Activated CD4-positive, alpha-beta T cell treated with anti-CD3 and anti-CD28 coated beads for 1 hour (primary cell): ENCODE measurements around the gene TSC2.
"Not testable (repeated sequence)": the region's sequence is repeated elsewhere in the genome, so short reads cannot be mapped to it uniquely, and the experiment has no call there.

Experiments used
- DNase-seq: peaks from one replicate; pipeline ENCODE4 v3.0.0-alpha.2; 2020

TSC2 gene

DNA sequence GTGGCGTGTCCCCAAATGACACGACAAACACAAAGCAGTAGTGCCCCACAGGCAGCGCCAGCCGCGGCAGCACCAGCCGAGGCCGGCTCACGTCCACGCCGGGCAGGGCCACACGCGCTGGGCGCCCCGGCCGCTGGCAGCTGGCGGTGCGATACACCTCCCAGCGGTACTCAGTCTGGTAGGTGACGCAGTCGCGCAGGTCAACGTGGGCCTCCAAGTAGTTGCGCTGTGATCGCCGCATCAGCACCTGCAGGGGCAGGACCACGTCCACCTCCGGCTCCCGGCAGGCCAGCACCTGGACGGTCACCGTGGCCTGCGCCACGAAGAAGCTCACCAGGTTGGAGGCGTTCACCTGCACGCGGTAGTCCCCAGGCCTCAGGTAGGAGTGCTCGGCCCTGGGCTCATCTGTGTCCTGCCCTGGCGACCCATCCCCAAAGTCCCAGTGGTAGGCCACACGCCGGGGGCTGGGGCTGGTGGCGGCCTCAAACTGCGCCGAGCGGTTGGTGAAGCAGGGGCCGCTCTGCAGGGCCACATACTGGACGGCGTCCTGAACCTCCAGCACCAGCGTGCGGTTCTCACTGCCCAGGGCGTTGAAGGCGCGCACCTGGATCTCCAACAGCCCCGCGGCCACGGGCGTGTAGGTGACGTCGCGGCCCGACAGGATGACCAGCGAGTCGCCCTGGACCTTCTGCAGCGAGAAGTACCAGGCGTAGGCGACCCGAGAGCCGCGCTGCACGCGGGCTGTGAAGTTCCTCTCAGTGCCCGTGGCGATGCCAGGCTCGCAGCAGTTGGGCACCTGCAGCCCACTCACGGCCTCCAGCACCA is 60.9 kb downstream of the TSC2 start:
- not testable (repeated sequence) for DNase-seq

DNA sequence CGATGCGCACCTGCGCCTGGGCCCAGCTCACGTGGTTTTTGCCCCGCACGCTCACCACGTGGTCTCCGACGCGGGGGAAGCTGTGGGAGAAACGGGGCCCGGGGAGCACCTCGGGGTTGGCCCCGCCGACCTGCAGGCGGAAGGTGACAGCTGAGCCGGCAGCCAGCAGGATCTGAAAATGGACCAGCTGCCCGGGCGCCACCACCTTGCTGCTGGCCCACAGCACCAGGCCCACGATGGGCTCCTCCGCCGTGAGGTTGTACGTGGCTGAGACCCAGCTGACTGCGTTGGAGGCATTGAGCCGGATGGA is 61.4 kb downstream of the TSC2 start:
- not testable (repeated sequence) for DNase-seq

DNA sequence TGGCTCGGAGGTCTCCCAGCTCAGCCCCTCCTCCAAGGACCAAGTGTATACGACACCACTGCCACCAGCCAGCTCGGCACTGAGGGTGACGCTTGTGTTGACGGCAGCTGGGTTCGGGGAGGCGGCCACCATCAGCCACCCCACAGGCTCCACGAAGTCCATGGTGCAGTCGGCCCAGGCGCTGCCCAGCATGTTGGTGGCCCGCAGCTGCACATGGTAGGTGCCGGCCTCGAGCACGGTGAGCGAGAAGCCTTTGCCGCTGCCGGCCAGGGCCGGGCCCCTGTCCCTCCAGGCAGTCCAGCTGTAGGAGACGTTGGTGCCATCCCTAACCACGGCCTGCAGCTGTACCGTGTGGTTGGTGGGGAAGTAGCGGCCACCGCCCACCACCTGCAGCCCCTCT is 62.1 kb downstream of the TSC2 start:
- DNase-seq: not testable (repeated sequence)

DNA sequence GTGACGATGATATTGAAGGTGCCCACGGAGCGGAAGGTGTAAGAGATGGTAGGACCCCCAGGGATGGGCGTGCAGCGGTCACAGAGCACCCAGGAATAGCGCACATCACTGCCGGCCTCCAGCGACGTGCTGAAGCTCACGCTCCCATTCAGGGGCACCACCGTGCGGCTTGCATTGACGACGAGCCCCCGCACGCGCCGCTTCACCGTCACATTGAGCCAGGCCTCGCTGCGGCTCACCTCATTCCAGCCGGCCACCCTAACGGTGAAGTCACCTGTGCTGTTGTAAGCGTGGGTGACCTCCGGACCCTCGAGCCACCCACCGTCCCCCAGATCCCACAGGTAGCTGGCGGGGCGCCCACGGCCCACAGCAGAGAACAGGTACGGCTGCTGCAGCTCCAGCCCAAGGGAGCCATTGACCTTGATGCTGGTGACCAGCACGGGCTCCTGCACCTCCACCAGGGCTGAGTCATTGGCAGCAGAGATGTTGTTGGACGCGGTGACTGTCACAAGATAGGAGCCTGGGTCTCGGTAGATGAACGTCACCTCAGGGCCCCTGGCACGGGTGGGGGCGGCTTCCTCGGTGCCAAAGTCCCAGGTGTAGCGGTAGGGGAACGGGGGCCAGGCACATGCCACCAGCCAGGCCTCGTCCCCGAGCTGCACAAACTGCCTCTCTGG is 62.7 kb downstream of the TSC2 start:
- not testable (repeated sequence) for DNase-seq

DNA sequence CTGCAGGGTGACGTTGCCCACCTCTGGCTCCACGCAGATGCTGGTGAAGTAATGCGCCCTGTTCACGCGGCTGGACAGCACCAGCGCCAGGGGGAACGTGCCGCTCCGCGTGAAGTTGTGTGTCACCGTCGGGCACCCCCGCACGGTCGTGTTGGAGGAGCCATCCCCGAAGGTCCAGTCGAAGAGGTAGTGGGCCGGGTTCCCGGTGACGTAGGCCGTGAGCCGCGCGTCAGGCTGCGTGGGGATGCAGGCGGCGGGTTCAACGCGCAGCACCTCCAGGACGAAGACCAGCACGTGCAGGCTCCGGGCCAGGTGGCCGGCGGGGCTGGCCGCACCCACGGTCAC is 63.2 kb downstream of the TSC2 start:
- DNase-seq: not testable (repeated sequence)

DNA sequence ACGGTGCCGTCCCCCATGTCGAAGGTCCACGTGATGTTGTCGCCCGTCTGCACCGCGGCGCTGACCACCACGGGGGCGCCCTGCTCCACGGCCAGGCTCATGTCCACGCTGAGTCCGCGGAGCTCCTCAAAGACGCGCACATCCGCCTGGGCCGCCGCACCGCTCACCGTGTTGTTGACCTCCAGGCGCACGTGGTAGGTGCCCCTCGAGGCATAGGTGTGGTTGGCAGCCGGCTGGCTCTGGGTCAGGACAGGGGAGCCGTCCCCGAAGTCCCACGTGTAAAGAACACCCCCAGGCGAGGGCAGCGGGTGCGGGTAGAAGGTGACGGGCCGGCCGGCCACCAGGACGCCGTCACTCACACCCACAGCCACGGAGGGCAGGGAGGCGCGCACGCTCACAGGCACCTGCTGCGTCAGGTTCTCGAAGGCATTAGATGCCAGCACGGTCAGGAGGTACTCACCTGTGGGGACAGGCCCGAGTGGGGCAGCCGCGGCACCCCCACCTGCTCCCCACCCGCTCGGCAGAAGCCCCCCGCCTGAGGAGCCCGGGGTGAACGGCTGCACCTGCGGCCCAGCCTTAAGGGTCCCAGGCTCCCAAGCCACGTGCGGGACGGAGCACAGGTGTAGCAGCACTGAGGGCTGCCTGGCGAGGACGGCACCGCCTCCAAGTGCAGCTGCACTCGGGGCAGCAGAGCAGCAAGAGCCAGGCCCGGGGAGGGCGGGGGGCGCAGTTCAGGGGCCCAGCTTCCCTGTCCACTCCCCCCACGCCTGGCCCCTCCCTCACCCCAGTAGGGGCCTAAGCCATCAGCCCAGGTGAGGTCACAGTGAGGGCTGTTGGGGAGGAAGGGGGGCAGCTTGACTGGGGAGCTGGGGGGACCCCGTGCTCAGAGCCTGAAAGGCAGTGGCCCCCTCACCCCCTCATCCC is 63.9 kb downstream of the TSC2 start:
- DNase-seq: not testable (repeated sequence)

DNA sequence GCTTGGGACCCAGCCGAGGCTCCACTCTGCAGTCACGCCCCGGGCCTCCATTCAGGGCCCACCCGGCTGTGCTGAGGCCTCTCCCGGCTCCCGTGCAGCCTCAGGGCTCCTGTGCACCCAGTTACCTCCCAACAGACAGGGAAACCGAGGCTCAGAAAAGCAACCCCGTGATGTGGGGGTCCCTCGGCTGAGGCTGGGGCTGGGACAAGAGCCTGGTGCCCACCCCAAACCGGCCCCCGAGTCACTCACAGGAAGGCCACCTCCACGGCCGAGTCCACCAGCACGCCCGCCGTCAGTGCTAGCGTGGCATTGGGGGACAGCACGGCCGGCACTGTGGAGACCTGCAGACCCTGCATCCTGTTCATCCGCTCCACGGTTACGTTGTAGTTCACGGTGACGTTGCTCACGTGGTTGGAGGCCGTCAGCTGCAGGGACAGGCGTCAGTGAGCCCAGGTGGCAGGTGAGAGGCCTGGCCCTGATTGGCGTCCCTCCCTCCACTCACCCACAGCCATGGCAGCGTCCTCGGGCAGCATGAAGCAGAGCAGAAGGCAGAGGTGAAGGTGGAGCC is 64.8 kb downstream of the TSC2 start:
- DNase-seq: not testable (repeated sequence)

DNA sequence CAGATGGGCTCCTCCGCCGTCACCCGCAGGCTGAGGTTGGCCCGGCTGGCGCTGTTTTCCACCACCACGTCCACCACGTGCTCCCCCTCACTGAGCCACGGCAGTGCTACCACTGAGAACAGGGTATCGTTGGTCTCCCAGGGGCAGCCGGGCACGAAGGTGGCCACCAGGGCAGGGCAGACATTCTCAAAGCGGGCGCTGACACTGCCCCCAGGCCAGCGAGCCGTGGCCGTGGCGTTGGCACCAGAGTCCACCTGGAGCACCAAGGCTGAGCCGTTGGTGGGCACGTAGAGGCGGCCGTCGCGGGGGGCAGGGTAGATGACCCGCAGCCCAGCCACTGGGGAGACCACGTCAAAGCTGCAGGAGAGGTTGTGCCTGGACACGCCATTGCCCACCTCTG is 66.4 kb downstream of the TSC2 start:
- not testable (repeated sequence) for DNase-seq

DNA sequence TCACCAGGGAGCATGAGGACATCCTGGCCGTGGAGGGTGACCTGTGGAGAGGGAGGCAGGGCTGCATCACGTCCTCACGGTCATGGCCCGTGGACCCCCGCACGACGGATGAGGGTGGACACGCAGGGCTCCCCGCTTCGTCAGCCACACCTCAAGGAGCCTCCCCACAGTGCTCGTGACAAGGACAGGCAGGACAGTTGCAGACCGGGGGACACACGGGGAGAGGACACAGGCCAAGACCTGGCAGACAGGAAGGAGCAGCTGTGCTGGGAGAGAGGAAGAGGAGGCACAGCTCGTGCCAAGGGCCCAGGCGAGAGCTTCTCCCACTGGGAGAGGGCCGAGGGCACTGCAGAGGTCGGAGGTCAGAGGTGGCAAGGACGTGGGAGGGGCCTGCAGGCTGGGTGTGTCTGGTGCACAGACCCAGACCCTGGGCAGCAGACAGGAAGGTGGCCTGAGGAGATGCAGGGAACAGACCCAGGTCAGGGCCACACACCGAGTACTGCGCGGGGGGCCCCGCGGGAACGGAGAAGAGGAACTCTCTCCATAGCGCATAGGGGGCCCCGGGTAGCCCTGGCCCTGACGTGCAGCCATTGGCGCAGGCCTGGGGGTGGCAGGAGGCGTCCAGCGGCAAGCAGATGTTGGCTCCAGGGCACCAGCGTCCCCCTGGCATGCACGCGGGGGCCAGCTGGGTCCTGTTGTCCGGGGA is 67.3 kb downstream of the TSC2 start:
- DNase-seq: not testable (repeated sequence)

DNA sequence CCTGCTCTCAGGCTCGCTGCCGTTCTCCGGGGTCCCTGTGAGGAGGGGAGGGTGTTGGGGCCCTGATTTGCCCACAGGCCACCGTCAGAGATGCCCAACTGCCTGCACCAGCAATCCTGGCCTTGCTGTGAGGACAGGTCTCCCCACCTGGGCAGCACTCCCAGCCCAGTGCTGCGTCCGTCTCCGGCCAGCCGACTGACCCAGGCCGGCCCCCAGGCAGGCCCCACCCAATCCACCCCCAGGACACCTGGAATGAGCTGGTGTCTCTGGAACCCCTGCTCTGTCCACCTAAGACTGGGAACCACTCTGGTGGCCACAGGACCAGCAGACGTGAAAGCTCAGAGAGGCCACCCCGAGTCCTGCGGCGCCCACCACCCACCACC is 67.8 kb downstream of the TSC2 start:
- DNase-seq: no peak

DNA sequence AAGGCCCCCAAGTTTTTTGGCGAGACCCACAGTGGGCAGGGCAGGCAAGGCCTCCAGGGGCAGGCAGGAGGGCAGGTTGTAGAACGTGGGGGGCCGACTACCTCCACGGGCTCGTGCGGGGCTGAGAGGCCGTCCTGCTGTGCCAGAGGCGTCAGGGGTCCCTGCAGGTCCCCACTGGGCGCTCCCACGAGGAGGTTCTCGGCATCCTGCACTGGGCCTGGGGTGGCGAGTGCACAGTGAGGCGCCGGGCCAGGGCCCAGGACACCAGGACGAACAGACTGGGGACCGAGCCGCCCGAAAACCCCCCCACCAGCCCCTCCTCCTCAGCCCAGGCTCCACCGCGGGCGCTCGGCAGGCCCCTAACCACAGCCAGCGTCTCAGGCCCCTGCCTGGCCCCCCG is 68.6 kb downstream of the TSC2 start:
- not testable (repeated sequence) for DNase-seq

DNA sequence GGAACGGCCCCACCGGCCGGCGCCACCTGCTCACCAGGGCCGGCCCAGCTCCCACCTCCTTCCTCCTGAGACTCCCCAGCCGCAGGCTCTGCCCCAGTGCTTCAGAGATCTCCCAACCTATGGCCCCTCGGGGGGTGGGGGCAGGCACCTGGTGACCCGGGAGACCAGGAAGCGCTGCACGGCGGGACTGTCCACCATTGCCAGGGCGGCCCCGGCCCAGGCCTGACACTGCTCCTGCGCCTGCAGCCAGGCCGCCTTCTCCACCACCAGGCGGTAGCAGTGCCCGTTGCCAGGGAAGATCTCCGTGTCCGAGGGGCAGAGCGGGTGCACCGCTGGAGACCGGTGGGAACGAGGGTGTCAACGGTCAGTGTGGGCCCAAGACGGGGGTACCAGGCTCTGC is 69.6 kb downstream of the TSC2 start:
- DNase-seq: not testable (repeated sequence)

DNA sequence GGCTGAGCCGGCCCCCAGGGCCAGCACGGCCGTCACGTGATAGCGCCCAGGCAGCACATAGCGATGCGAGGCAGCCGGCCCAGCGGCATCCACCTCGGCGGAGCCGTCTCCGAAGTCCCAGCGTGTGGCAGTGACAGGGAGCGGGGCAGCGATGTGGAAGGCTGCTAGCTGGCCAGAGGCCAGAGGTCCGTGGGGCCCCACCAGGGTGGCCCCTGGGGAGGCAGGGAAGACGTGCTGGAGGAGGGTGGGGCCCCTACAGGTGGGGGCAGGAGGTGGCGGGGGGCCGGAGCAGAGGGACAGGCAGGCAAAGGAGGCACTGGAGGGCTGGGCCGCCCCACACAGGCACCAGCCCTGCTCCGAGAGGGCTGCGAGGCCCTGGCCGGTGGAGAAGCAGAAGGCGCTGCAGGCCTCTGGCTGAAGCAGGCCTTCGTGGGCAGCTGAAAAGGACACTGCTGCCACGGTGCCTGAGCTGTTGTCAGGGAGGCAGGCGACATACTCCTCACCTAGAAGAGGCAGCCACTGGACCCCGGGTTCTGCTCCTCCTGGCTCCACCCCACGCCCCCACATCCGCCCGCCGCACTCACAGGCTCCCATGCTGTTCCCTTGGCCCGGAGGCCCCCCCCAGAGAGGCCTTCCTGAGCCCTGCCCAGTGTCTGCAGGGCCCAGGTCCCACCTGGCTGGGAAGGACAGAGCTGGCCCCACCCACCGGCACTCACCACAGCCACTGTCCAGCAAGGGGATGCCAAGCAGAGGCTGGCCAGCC is 70.4 kb downstream of the TSC2 start:
- not testable (repeated sequence) for DNase-seq

DNA sequence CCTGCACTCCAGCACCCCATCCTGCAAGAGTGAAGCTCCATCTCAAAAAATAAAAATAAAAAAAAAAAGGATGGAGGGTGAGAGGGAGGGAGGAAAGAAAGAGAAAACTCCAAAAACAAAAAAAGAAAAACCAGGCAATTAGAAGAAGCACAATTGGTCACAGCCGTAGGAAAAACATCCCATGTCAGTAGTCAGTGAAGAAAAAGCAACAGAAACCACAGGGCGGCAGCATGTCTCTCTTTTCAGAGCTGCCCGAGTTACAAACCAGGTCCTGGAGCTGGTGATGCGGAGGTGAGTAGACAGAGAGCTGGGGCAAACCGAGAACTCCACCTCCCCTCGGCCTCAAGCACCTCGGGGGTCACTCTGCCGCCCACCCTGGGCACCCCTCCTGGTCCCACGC is 73.5 kb downstream of the TSC2 start:
- not testable (repeated sequence) for DNase-seq

DNA sequence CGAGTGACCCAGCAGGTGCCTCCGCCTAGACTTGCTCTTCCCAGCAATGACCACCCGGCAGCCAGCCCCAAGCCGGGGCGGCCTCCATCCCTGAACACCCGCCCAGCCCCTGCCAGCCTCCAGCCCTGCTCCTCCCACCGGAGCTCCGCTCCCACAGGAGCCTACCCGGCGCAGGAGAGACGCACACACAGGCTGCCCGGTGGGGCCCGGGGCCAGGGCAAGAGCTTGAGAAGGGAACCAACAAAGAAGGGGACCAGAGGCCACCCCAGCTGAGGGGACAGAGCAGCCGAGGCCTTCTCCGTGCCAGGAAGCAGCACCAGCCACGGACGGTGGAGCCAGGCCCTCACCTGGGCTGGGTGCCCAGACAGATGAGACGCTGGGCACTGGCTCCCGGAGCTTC is 74.1 kb downstream of the TSC2 start:
- no peak for DNase-seq

DNA sequence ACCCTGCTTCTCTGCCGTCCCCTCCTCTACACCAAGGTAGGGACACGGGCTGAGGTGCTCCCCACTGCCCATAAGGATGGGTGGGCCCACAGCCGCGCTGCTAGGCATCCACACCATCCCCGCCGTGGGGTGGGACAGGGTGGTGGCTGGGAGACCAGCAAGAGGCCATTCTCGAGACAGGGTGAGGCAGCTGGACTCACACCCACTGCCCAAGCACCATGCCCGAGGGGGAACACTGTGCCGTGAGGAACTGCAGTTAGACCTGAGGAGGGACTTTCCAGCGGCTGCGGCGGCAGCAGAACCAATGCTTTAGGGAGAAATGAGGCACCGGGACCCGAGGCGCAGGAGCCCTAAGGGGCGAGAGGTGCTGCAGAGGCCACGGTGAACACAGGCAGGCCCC is 74.6 kb downstream of the TSC2 start:
- DNase-seq: no peak

DNA sequence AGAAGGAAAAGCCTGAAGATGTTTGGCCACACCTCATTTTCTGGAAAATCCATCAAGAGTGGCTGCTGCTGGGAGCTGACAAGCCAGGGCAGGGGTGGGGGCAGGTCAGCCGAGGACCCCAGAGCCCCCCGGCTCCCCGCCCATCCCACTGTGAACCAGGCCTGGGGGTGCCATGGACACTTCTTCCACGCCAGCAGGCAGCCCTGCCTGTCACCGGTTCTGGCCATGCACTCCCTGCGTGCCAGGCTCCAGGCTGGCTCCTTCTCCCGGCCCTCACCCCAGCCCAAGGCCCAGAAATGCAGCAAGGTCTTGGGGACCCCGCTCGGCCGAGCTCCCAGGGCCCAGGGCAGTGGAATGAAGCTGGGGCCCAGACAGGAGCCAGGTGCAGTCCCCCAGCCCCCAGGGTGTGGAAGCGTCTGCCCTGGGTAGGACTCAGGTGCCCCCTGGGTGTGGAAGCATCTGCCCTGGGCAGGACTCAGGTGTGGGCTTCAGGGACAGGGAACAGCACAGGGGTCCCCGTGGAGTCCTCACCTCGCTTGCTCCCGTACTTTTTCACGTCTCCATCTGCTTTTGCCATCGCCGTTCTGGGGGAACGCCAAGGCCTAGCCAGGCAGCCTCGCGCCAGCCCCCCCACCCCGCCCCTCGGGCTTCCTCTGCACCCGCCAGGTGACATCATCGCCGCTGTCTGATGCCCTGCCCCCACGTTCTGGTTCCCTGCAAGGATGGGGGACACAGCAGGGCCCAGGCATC is 75.3 kb downstream of the TSC2 start:
- DNase-seq: not testable (repeated sequence)

DNA sequence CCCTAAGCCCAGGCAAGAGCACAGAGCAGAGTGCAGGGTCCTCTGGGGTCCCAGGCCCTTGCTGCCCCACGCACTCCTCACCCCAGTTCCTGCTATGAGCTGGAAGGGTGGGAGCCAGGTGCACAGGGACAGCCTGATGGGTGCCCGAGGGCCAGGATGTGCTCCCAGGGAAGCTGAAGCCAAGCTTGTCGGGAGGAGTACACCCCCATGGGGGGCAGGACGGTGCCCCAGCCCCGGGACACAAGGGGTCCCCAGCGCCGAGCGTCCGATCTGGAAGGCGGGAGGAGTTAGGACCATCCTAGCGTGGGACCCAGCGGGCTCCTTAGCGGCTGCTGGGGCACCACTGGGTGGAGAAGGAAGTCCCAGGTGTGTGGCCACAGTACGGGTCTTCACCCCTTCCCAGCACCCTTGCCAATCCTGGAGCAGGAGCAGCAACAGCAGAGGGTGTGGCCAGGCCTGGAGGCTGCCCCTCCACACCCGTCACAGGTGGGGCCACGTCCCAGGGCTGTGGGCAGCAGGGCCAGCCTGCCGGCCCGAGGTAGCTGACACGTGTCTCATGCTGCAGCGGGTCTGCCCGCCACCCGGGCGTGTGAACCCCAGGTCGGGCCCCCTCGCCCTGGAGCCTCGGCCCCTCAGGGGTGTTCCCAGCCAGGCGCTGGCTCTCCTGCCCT is 76.1 kb downstream of the TSC2 start:
- not testable (repeated sequence) for DNase-seq

DNA sequence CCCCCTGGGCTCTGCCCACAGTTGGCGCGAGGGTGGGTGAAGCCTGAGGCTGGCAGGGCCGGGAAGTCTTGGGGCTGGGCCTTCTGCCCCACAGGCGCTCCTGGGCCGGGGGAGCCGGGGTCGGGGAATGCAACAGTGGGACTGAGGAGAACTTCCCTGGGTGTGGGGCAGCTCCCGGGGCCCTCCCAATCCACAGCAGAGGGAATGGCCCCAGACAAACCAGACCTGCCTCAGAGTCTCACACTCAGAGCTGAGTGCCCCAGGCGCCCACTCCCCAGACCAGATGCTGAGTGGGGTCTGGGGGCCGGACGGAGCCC is 76.5 kb downstream of the TSC2 start:
- DNase-seq: not testable (repeated sequence)

DNA sequence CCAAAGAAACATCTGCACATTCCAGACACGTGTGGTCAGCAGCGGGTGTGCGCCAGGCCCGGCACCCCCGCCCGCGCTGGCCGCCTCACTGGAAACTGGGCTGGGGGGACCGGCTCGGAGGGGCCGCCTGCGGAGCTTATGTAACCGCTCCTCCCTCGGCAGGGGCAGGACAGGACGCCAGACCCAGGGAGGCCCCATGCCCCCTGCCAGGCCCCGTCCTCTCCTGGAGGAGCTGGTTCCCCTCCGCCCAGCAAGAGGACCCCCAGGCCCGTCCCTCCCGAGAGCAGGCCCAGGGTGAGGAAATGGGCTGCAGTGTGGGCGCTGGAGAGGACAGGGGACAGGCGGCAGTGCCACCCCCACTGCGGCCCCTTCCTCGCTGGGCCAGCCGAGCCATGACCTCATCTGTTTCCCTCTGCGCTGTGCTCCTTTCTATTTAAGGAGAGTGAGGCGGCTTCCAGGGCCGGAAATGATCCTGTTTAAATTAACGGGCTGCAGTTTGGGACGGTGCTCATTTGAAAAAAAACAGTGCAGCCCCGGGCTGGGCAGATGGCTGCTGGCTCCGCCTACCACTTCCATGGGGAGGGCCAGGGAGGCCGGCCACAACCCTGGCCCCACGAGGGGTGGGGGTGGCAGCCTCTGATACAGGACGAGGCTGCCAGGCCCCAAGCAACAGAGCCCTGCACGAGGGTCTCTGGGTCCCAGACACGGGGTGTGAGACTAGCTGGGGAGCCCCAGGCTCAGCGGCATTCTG is 77.1 kb downstream of the TSC2 start:
- not testable (repeated sequence) for DNase-seq
